Suprapubic skin (tissue), 4 donors: Measurements from ENCODE around the gene EIF2AK3. TPM values are rescaled to one million over a fixed set of nuclear protein-coding genes. Genes with fewer than 3 reads are reported as not detected.

Source experiments
- DNase-seq, 2 donors: peaks; one replicate each; pipeline ENCODE4 v3.0.0-alpha.2; 2019; ENCODE audit warnings: low spot score in 2 of 2
- H3K27ac ChIP-seq: fragments of 200-600 bp; sonication (generic); one replicate; pipeline ENCODE4 v1.5.1; 2019
- H3K27me3 ChIP-seq: fragments of 200-600 bp; sonication (generic); one replicate; pipeline ENCODE4 v1.5.1; 2019
- H3K36me3 ChIP-seq: fragments of 200-600 bp; sonication (generic); one replicate; pipeline ENCODE4 v1.5.1; 2019
- H3K4me1 ChIP-seq: fragments of 200-600 bp; sonication (generic); one replicate; pipeline ENCODE4 v1.5.1; 2019
- H3K4me3 ChIP-seq: fragments of 200-600 bp; sonication (generic); one replicate; pipeline ENCODE4 v1.5.1; 2019; ENCODE audit warnings: mild to moderate bottlenecking
- H3K9me3 ChIP-seq: fragments of 200-600 bp; sonication (generic); one replicate; pipeline ENCODE4 v1.5.1; 2019
- EP300 ChIP-seq: sonication (generic); formaldehyde crosslinking; IDR thresholded peaks from one replicate; pipeline ENCODE4 v1.6.1; 2017; ENCODE audit warnings: antibody characterized with exemption
- POLR2A ChIP-seq, 2 donors: fragments of 450-650 bp; IDR thresholded peaks; one replicate each; pipeline ENCODE4 v1.6.1; 2017; ENCODE audit warnings: antibody characterized with exemption in 2 of 2, mild to moderate bottlenecking in 2 of 2, moderate library complexity in 2 of 2
- POLR2AphosphoS5 ChIP-seq, 3 donors: sonication (generic); formaldehyde crosslinking; IDR thresholded peaks; one replicate each; pipeline ENCODE4 v1.6.1; 2017; ENCODE audit warnings: antibody characterized with exemption in 3 of 3
- WGBS: methylation state at CpG from one replicate; pipeline ENCODE4 v1.1.5; 2018; 5-methylcytosine and 5-hydroxymethylcytosine counted together
- total RNA-seq, 4 donors: library from RNA; depleted of rRNA; stranded (reverse); fragments of >200 nt; gene quantifications; one replicate each; pipeline ENCODE4 v1.1.0, GENCODE V29; 2016
- TF ChIP-seq, protein P1 (sequence below), 2 donors: fragments of 200-600 bp in 1 of 2; fragments of 450-650 bp in 1 of 2; sonication (generic) in 1 of 2; IDR thresholded peaks; one replicate each; pipeline ENCODE4 v1.5.1; 2016 to 2019; ENCODE audit warnings: antibody characterized with exemption in 2 of 2, mild to moderate bottlenecking in 1 of 2, moderate library complexity in 1 of 2

The EIF2AK3 gene
- total RNA-seq, 4 donors from 2014 or later, result 23.4 to 30.2 (median 23.9) TPM

DNA sequence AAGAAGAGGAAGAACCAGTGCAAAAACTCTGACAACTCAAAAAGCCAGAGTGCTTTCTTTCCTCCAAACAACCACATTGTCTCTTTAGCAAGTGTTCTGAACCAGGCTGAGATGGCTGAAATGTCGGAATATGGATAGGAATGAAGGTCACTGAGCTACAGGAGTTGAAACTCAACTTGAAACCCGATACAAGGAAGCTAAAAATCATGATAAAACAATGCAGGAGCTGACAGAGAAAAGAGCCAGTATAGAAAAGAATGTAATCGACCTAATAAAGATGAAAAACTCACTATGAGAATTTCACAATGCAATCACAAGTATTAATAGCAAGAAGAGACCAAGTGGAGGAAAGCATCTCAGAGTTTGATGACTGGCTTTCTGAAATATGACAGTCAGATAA is 15.0 kb upstream of the EIF2AK3 start:
- WGBS, result 61% methylated on average over 3 of the region's 3 CpGs

DNA sequence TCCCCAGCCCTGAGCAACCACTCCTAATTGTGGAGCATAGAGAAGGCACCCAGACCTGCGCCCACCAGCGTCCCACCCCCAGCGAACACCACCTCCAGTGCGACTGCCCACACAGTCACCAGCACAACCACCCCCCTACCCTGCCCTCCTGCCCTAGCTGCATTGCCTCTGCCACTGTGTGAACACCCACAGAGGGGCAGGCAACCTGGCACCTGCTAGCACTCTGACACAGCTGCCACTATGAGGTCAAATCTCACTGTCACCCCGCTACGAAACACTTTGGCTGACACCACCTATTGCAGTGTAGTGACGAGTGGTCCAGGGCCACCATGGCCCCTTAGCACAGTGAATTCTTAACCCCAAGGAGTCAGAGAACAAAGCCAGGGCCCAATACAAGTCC is 14.1 kb upstream of the EIF2AK3 start:
- no peak for TF ChIP-seq EP300
- TF ChIP-seq POLR2AphosphoS5 (IDR thresholded peaks at IDR 0.05), result no peak
- TF ChIP-seq, protein P1, sequence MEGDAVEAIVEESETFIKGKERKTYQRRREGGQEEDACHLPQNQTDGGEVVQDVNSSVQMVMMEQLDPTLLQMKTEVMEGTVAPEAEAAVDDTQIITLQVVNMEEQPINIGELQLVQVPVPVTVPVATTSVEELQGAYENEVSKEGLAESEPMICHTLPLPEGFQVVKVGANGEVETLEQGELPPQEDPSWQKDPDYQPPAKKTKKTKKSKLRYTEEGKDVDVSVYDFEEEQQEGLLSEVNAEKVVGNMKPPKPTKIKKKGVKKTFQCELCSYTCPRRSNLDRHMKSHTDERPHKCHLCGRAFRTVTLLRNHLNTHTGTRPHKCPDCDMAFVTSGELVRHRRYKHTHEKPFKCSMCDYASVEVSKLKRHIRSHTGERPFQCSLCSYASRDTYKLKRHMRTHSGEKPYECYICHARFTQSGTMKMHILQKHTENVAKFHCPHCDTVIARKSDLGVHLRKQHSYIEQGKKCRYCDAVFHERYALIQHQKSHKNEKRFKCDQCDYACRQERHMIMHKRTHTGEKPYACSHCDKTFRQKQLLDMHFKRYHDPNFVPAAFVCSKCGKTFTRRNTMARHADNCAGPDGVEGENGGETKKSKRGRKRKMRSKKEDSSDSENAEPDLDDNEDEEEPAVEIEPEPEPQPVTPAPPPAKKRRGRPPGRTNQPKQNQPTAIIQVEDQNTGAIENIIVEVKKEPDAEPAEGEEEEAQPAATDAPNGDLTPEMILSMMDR (IDR thresholded peaks at IDR 0.05), result no peak
- no peak for TF ChIP-seq POLR2A (IDR thresholded peaks at IDR 0.05)
- Histone ChIP-seq H3K27me3 (no peaks in the 10 kb centered on the region), H3K4me3 (no peak overlapping the region), H3K9me3 (no peaks in the 10 kb centered on the region), H3K27ac (no peak overlapping the region), H3K36me3 (no peaks in the 10 kb centered on the region), H3K4me1 (no peaks in the 10 kb centered on the region)
- 90% methylated on average over 7 of the region's 7 CpGs for WGBS
- no peak for DNase-seq

More for the DNA sequence above, 15.0 kb upstream of the EIF2AK3 start:
- H3K9me3 ChIP-seq, result no peaks in the 10 kb centered on the region
- no peak for DNase-seq
- H3K27me3 ChIP-seq, result no peaks in the 10 kb centered on the region
- H3K27ac ChIP-seq, result no peak overlapping the region
- no peaks in the 10 kb centered on the region for H3K36me3 ChIP-seq
- no peaks in the 10 kb centered on the region for H3K4me1 ChIP-seq
- H3K4me3 ChIP-seq, result no peak overlapping the region
- TF ChIP-seq POLR2A (IDR thresholded peaks at IDR 0.05) (no peak), POLR2AphosphoS5 (IDR thresholded peaks at IDR 0.05) (no peak), EP300 (no peak)
- TF ChIP-seq, protein P1 (IDR thresholded peaks at IDR 0.05), result no peak

DNA sequence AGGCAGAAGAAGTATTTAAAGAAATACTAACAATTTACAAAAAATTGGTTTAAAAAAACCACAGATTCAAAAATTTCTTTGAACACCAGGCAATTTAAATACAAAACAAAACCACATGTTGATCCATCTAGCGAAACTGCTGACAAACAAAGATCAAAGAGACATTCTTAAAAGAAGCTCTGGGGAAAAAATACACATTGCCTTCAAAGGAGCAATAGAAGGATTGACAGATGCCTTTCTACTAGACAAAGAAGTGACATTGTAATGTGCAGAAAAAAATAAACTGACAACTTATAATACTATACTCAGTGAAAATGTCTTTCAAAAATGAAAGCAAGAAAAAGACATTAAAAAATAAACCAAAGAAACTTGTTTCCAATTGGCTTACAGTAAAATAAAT is 12.6 kb upstream of the EIF2AK3 start:
- no peaks in the 10 kb centered on the region for H3K27me3 ChIP-seq
- H3K27ac ChIP-seq, result no peak overlapping the region
- H3K36me3 ChIP-seq, result no peaks in the 10 kb centered on the region
- WGBS, result 66% methylated on average over 1 of the region's 1 CpG
- H3K4me1 ChIP-seq, result no peaks in the 10 kb centered on the region
- H3K9me3 ChIP-seq, result no peaks in the 10 kb centered on the region
- no peak for TF ChIP-seq EP300
- TF ChIP-seq POLR2A (IDR thresholded peaks at IDR 0.05), result no peak
- no peak for TF ChIP-seq POLR2AphosphoS5 (IDR thresholded peaks at IDR 0.05)
- TF ChIP-seq, protein P1 (IDR thresholded peaks at IDR 0.05), result no peak
- no peak for DNase-seq
- no peak overlapping the region for H3K4me3 ChIP-seq

DNA sequence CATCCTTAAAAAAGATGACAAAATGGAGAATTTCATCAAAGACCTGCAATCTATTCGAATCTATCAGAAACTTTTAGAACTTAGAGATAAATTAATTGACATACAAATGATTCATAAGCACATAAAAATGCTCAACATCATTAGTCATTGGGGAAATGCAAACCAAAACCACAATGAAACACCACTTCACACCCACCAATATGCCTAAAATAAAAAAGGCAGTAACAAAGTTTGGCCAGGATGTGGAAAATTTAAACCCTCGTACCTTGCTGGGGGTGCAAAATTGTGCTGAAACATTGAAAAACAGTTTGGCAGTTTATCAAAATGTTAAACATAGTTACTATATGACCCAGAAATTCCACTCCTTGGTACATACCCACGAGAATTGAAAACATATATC is 11.5 kb upstream of the EIF2AK3 start:
- no peak for DNase-seq
- 79% methylated on average over 3 of the region's 3 CpGs for WGBS
- TF ChIP-seq POLR2A (IDR thresholded peaks at IDR 0.05), result no peak
- TF ChIP-seq, protein P1 (IDR thresholded peaks at IDR 0.05), result no peak
- TF ChIP-seq POLR2AphosphoS5 (IDR thresholded peaks at IDR 0.05), result no peak
- no peak for TF ChIP-seq EP300
- Histone ChIP-seq H3K27ac (no peak overlapping the region), H3K9me3 (no peaks in the 10 kb centered on the region), H3K4me3 (no peak overlapping the region), H3K36me3 (no peaks in the 10 kb centered on the region), H3K4me1 (no peaks in the 10 kb centered on the region), H3K27me3 (no peaks in the 10 kb centered on the region)

DNA sequence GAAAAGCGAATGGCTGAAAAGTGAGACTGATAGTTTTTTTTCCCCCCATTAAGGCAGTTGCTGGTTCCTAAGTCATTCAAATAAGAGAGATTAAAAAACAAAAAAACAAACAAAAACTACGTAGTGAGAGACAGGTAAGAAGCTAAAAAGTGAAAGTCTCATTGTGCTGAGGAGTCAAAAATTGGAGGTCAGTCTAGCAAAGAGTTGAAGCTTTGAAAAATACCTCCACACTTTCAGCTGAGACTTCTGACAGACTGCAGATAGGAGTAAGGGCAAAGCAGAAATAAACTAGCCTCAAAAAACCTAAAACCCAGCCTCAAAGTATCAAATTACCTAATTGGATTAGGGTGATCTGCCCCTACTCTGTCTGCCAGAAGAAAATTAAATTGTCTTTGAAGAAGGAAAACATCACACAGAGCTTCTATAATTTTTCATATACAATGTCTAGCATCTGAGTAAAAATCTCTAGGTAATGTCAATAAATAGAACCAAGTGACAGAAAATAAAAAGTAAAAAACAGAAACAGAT is 10.9 kb upstream of the EIF2AK3 start:
- Histone ChIP-seq H3K27me3 (no peaks in the 10 kb centered on the region), H3K9me3 (no peaks in the 10 kb centered on the region), H3K4me1 (no peaks in the 10 kb centered on the region), H3K4me3 (no peak overlapping the region), H3K36me3 (no peaks in the 10 kb centered on the region), H3K27ac (no peak overlapping the region)
- TF ChIP-seq, protein P1 (IDR thresholded peaks at IDR 0.05), result no peak
- TF ChIP-seq POLR2AphosphoS5 (IDR thresholded peaks at IDR 0.05) (no peak), POLR2A (IDR thresholded peaks at IDR 0.05) (no peak), EP300 (no peak)
- no peak for DNase-seq
- WGBS, result 76% methylated on average over 2 of the region's 2 CpGs
